Measurements from ENCODE around the gene UNC13D.

DNA sequence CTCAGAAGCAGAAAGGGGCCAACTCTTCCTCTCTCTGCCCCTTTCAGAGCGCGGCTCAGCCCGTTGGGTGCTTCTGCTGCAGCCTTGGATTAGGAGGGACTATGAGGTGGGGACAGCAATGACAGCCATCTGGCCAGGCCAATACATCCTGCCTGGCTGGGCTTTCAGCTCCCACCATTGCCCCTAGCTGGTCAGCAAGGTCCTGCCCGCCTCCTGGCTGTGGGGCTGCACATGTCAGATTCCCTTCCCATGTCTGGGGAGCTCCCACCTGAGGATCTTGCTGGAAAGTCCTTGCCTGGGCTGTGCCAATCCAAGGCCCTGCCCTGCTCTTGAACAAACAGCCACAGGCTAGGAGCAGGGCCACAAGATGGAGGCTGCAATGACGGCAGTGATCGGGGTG, 44.3 kb upstream of the UNC13D start:
- TF ChIP-seq, protein P1, sequence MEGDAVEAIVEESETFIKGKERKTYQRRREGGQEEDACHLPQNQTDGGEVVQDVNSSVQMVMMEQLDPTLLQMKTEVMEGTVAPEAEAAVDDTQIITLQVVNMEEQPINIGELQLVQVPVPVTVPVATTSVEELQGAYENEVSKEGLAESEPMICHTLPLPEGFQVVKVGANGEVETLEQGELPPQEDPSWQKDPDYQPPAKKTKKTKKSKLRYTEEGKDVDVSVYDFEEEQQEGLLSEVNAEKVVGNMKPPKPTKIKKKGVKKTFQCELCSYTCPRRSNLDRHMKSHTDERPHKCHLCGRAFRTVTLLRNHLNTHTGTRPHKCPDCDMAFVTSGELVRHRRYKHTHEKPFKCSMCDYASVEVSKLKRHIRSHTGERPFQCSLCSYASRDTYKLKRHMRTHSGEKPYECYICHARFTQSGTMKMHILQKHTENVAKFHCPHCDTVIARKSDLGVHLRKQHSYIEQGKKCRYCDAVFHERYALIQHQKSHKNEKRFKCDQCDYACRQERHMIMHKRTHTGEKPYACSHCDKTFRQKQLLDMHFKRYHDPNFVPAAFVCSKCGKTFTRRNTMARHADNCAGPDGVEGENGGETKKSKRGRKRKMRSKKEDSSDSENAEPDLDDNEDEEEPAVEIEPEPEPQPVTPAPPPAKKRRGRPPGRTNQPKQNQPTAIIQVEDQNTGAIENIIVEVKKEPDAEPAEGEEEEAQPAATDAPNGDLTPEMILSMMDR (IDR thresholded peaks at IDR 0.05) = no peak
- TF ChIP-seq POLR2A (IDR thresholded peaks at IDR 0.05) = no peak

Measured in transverse colon (tissue), 3 donors.